BJ (cell line): ENCODE data around the gene KCNJ6. TPM values are rescaled to one million over a fixed set of nuclear protein-coding genes. Genes with fewer than 3 reads are reported as not detected.

Source experiments
- CTCF ChIA-PET: fragments of 350-600 bp; formaldehyde crosslinking; extraction: SDS; loops from one replicate; lab custom pipeline; 2021; ENCODE audit warnings: antibody characterized with exemption, inconsistent platforms; lab: Yijun Ruan, JAX
- POLR2A ChIA-PET: fragments of 300-600 bp; sonication (Branson Sonifier 250); formaldehyde crosslinking; extraction: SDS; loops from one replicate; lab custom pipeline; 2021; ENCODE audit warnings: antibody characterized with exemption; lab: Charles Lee
- DNase-seq: peaks from one replicate; pipeline ENCODE4 v3.0.0-alpha.2; 2011; ENCODE audit warnings: low read depth
- H3K27me3 ChIP-seq: 2 replicates; pipeline ENCODE4 v1.6.0; 2011; ENCODE audit warnings: low read length; ENCODE audit not compliant: control insufficient read depth, insufficient read depth
- H3K36me3 ChIP-seq: 2 replicates; pipeline ENCODE4 v1.5.1; 2011; ENCODE audit warnings: low read length; ENCODE audit not compliant: control insufficient read depth, insufficient read depth
- H3K4me3 ChIP-seq: 2 replicates; pipeline ENCODE4 v1.5.1; 2011; ENCODE audit warnings: low read depth, mild to moderate bottlenecking, control low read depth, low read length
- CTCF ChIP-seq: IDR thresholded peaks from 2 replicates; pipeline ENCODE4 v1.5.1; 2011; ENCODE audit warnings: low read depth, mild to moderate bottlenecking, control low read depth, inconsistent platforms, low read length, moderate library complexity; ENCODE audit not compliant: insufficient read depth
- polyA plus RNA-seq: library from polyadenylated mRNA; depleted of rRNA; stranded (reverse); fragments of >200 nt; gene quantifications from 2 replicates; pipeline ENCODE4 v1.2.3, GENCODE V29; 2011

KCNJ6 gene
- polyA plus RNA-seq, 1 experiment: 0.01 TPM

- ChIA-PET CTCF (interaction anchor here (1.9 kb wide), 1 partner anchor 103 kb away, joined by 7 read pairs; no protein-coding TSS in a partner anchor), POLR2A (no interaction called here)
Observed at GRCh38 chr21:37571442-37571841, 344.8 kb downstream of the KCNJ6 start.

DNA sequence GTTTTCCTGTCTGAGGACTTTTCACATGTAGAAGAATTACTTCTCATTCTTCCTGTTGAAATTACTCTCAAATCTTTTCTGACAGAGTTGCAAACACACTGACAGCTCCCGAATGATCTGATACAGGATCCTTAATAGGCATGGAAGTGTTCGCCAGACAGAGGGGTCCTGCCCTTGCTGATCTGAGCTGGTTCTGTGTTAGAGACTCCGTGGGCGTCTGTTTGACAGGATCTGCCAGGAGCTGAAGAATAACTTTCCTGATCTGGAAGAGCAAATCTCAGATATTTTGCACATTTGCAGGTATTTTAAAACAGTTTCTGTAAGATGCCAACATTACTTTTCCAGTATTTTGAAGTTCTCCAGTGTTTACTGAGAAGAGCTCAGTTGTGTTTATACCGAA, 347.3 kb downstream of the KCNJ6 start:
- no peak for DNase-seq
- no peaks in the 10 kb centered on the region for H3K27me3 ChIP-seq
- POLR2A ChIA-PET: no interaction called here
- no peaks in the 10 kb centered on the region for H3K36me3 ChIP-seq
- H3K4me3 ChIP-seq: no peak overlapping the region
- TF ChIP-seq CTCF: no peak
- CTCF ChIA-PET: interaction anchor here (2.0 to 3.4 kb wide), 2 partner anchors 10 to 14 kb away, joined by 4 to 11 read pairs; no protein-coding TSS in a partner anchor

More at GRCh38 chr21:37571442-37571841, 344.8 kb downstream of the KCNJ6 start:
- no peaks in the 10 kb centered on the region; the same call in 1 of the 2 replicates for H3K27me3 ChIP-seq
- TF ChIP-seq CTCF: no peak
- no peak overlapping the region for H3K4me3 ChIP-seq
- no peak for DNase-seq
- H3K36me3 ChIP-seq: no peaks in the 10 kb centered on the region

- ChIA-PET CTCF (interaction anchor here (2.0 to 3.4 kb wide), 2 partner anchors 11 to 14 kb away, joined by 4 to 11 read pairs; no protein-coding TSS in a partner anchor), POLR2A (no interaction called here)
- TF ChIP-seq CTCF: no peak
- no peak for DNase-seq
- Histone ChIP-seq H3K36me3 (no peaks in the 10 kb centered on the region), H3K4me3 (no peak overlapping the region), H3K27me3 (no peaks in the 10 kb centered on the region)
Observed at GRCh38 chr21:37568415-37568814, 347.8 kb downstream of the KCNJ6 start.

DNA sequence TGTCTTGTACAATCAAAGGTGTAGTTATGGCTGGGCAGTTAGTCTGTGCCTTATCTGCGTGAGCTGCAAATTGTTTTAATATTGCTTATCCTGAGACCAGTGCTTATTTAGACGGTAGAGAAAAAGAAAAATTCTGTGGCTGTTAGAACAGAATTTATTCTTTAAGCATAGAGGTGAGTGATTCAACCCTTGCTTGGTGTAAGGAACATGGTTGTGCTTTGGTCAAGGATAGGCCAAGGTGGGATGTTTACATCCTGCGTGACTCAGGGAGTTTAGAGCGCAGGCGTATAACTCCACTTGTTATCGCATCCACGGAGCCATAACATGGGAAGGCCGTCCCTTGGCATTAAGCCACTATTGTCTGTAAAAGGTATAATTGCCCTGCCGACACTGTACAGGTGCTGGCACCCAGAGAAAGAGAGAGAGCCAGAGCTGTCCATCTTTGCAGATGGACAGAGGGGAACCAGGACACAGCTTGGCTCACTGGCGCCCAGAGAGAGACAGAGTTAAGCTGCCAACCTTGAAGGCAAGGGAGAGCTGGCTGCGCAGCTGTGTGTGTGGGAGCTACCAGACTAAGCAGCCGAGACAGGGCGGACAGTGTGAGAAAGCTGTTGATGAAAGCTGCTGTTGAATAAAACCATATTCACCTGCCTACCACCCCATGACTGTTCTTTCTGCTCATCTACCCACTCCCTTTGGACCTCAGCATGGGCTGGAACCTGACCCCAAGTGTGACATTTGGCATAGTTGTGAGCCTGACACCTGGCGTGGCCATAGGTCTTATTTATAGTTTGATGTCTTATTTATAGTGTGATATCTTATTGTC, 349.3 kb downstream of the KCNJ6 start:
- CTCF ChIA-PET: interaction anchor here (0.8 to 2.0 kb wide), 3 partner anchors 10 to 107 kb away, joined by 3 to 5 read pairs (median 4); no protein-coding TSS in a partner anchor
- Histone ChIP-seq H3K4me3 (no peak overlapping the region), H3K36me3 (no peaks in the 10 kb centered on the region), H3K27me3 (no peaks in the 10 kb centered on the region)
- DNase-seq: no peak
- POLR2A ChIA-PET: no interaction called here
- TF ChIP-seq CTCF: no peak

DNA sequence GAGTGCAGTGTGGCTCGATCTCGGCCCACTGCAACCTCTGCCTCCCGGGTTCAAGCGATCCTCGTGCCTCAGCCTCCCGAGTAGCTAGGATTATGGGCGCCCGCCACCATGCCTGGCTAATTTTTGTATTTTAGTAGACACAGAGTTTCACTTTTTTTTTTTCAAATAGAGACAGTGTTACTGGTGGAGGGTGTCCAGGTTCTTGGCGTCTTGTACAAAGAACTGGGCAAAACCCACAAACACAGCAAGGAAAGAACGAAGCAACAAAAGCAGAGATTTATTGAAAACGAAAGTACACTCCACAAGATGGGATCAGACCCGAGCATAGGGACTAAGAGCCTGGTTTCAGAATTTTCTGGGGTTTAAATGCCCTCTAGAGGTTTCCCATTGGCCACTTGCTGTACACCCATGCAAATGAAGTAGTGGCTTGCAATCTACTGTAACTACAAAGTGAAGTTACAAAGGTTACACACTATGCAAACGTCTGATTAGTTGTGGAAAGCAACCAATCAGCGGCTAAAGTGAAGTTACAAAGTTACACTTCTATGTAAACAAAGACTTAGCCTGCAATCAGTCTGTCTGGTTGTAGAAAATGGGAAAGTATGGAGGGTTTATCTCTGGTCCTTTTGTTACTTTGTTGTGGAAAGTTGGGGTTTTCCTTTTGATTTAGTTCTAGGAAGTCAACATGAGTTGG, 350.6 kb downstream of the KCNJ6 start:
- ChIA-PET POLR2A (interaction anchor here (0.6 kb wide), 1 partner anchor 54 kb away, joined by 3 read pairs; no protein-coding TSS in a partner anchor), CTCF (interaction anchor here (0.6 kb wide), 1 partner anchor 247 kb away, joined by 3 read pairs; no protein-coding TSS in a partner anchor)
- H3K27me3 ChIP-seq: no peaks in the 10 kb centered on the region; the same call in 1 of the 2 replicates
- peak; percentile 16 for DNase-seq
- peak overlapping the region; percentile 10; the same call in 1 of the 2 replicates for H3K4me3 ChIP-seq
- no peaks in the 10 kb centered on the region for H3K36me3 ChIP-seq
- TF ChIP-seq CTCF: peak; percentile 27
